H9 (cell line): Measurements from ENCODE around the gene FCAMR. TPM values are rescaled to one million over a fixed set of nuclear protein-coding genes. Genes with fewer than 3 reads are reported as not detected.

Experiments
- DNase-seq: peaks from one replicate; pipeline ENCODE4 v3.0.0-alpha.2; 2017
- H2AFZ ChIP-seq: one replicate; pipeline ENCODE4 v1.6.1; 2013; ENCODE audit warnings: mild to moderate bottlenecking, low read length, control low read depth, moderate library complexity
- H2AK5ac ChIP-seq: 2 replicates; pipeline ENCODE4 v1.6.1; 2013; ENCODE audit warnings: low read length, control low read depth, mixed read lengths; ENCODE audit not compliant: insufficient read length
- H2BK120ac ChIP-seq: one replicate; pipeline ENCODE4 v1.6.1; 2013; ENCODE audit warnings: low read depth, mild to moderate bottlenecking, low read length, control low read depth, inconsistent platforms; ENCODE audit not compliant: poor library complexity, severe bottlenecking
- H2BK12ac ChIP-seq: 2 replicates; pipeline ENCODE4 v1.6.1; 2013; ENCODE audit warnings: low read length, control low read depth, mixed read lengths, low read depth; ENCODE audit not compliant: insufficient read length
- H2BK15ac ChIP-seq: 2 replicates; pipeline ENCODE4 v1.6.1; 2013; ENCODE audit warnings: low read depth, low read length, control low read depth
- H2BK20ac ChIP-seq: one replicate; pipeline ENCODE4 v1.6.1; 2013; ENCODE audit warnings: low read depth, mild to moderate bottlenecking, low read length, control low read depth, inconsistent platforms; ENCODE audit not compliant: poor library complexity, severe bottlenecking
- H2BK5ac ChIP-seq: 2 replicates; pipeline ENCODE4 v1.6.1; 2013; ENCODE audit warnings: low read length, control low read depth, mixed read lengths; ENCODE audit not compliant: insufficient read length
- H3K14ac ChIP-seq: 2 replicates; pipeline ENCODE4 v1.6.1; 2013; ENCODE audit warnings: low read length, control low read depth; ENCODE audit not compliant: insufficient read depth
- H3K18ac ChIP-seq: 2 replicates; pipeline ENCODE4 v1.6.1; 2013; ENCODE audit warnings: low read depth, mild to moderate bottlenecking, mixed read lengths, low read length, control low read depth; ENCODE audit not compliant: insufficient read length
- H3K23ac ChIP-seq: 2 replicates; pipeline ENCODE4 v1.6.1; 2013; ENCODE audit warnings: low read length, control low read depth, mixed read lengths, low read depth; ENCODE audit not compliant: insufficient read length
- H3K23me2 ChIP-seq: 2 replicates; pipeline ENCODE4 v1.6.1; 2013; ENCODE audit warnings: low read depth, mild to moderate bottlenecking, mixed read lengths, low read length, control low read depth; ENCODE audit not compliant: insufficient read length, poor library complexity, severe bottlenecking
- H3K27ac ChIP-seq: 2 replicates; pipeline ENCODE4 v1.5.1; 2013; ENCODE audit warnings: low read length, control low read depth, mixed read lengths, low read depth; ENCODE audit not compliant: insufficient read length
- H3K27me3 ChIP-seq: 2 replicates; pipeline ENCODE4 v1.6.1; 2013; ENCODE audit warnings: low read length, control low read depth, inconsistent platforms; ENCODE audit not compliant: insufficient read depth
- H3K4ac ChIP-seq: 2 replicates; pipeline ENCODE4 v1.6.1; 2013; ENCODE audit warnings: low read depth, mild to moderate bottlenecking, control low read depth, inconsistent platforms, low read length, moderate library complexity
- H3K4me1 ChIP-seq: 2 replicates; pipeline ENCODE4 v1.6.1; 2013; ENCODE audit warnings: low read length, control low read depth, inconsistent platforms; ENCODE audit not compliant: insufficient read depth
- H3K4me2 ChIP-seq: 2 replicates; pipeline ENCODE4 v1.6.1; 2013; ENCODE audit warnings: low read length, control low read depth, mixed read lengths; ENCODE audit not compliant: insufficient read length, insufficient read depth
- H3K56ac ChIP-seq: 2 replicates; pipeline ENCODE4 v1.6.1; 2013; ENCODE audit warnings: low read depth, mild to moderate bottlenecking, mixed read lengths, low read length, control low read depth; ENCODE audit not compliant: insufficient read length
- H3K79me1 ChIP-seq: 2 replicates; pipeline ENCODE4 v1.6.1; 2013; ENCODE audit warnings: low read depth, mild to moderate bottlenecking, moderate library complexity, low read length, control low read depth, inconsistent platforms; ENCODE audit not compliant: insufficient read depth, poor library complexity, severe bottlenecking
- H3K79me2 ChIP-seq: 2 replicates; pipeline ENCODE4 v1.6.1; 2013; ENCODE audit warnings: low read length, control low read depth, inconsistent platforms; ENCODE audit not compliant: insufficient read depth
- H3K9ac ChIP-seq: 2 replicates; pipeline ENCODE4 v1.6.1; 2013; ENCODE audit warnings: low read length, control low read depth, mixed read lengths; ENCODE audit not compliant: insufficient read length; ENCODE audit errors: extremely low read depth
- H3K9me3 ChIP-seq: one replicate; pipeline ENCODE4 v1.6.1; 2013; ENCODE audit warnings: low read depth, low read length, inconsistent platforms; ENCODE audit not compliant: control insufficient read depth
- H3T11ph ChIP-seq: one replicate; pipeline ENCODE4 v1.6.1; 2013; ENCODE audit warnings: mild to moderate bottlenecking, low read length, control low read depth, inconsistent platforms
- H4K20me1 ChIP-seq: one replicate; pipeline ENCODE4 v1.6.1; 2013; ENCODE audit not compliant: control insufficient read depth, insufficient read length, insufficient read depth
- H4K5ac ChIP-seq: 2 replicates; pipeline ENCODE4 v1.6.1; 2013; ENCODE audit warnings: low read depth, mild to moderate bottlenecking, mixed read lengths, low read length, control low read depth; ENCODE audit not compliant: insufficient read length
- H4K8ac ChIP-seq: replicated peaks from 2 replicates; pipeline ENCODE4 v1.6.1; 2013; ENCODE audit warnings: low read length, control low read depth, mixed read lengths, low read depth; ENCODE audit not compliant: insufficient read length
- H4K91ac ChIP-seq: 2 replicates; pipeline ENCODE4 v1.6.1; 2013; ENCODE audit warnings: low read depth, mild to moderate bottlenecking, moderate library complexity, mixed read lengths, low read length, control low read depth; ENCODE audit not compliant: insufficient read length
- H3K27ac Mint-ChIP-seq, 3 experiments: 2 replicates in 2 of 3; 3 replicates in 1 of 3; pipeline ENCODE4 v1.8.0; 2020 to 2021; ENCODE audit warnings: mixed read lengths in 3 of 3, mild to moderate bottlenecking in 1 of 3, moderate library complexity in 1 of 3
- H3K27me3 Mint-ChIP-seq: 2 replicates; pipeline ENCODE4 v1.8.0; 2021; ENCODE audit warnings: low read depth, mild to moderate bottlenecking, moderate library complexity, mixed read lengths
- H3K36me3 Mint-ChIP-seq, 3 experiments: 2 replicates in 2 of 3; 3 replicates in 1 of 3; pipeline ENCODE4 v1.8.0; 2020 to 2021; ENCODE audit warnings: low read depth in 3 of 3, mixed read lengths in 3 of 3; ENCODE audit not compliant: insufficient read depth in 1 of 3
- H3K4me1 Mint-ChIP-seq, 2 experiments: 2 replicates each; pipeline ENCODE4 v1.8.0; 2020; ENCODE audit warnings: mixed read lengths in 2 of 2
- H3K4me3 Mint-ChIP-seq, 2 experiments: 2 replicates in 1 of 2; 3 replicates in 1 of 2; pipeline ENCODE4 v1.8.0; 2020 to 2021; ENCODE audit warnings: mild to moderate bottlenecking in 2 of 2, mixed read lengths in 2 of 2, moderate library complexity in 1 of 2
- H3K9me3 Mint-ChIP-seq, 2 experiments: 2 replicates in 1 of 2; 3 replicates in 1 of 2; pipeline ENCODE4 v1.8.0; 2020; ENCODE audit warnings: mild to moderate bottlenecking in 2 of 2, mixed read lengths in 2 of 2, moderate library complexity in 1 of 2
- WGBS: extraction: QIAGEN DNeasy Blood & Tissue Kit; methylation state at CpG from one replicate; pipeline ENCODE4 v1.1.7; 2013; ENCODE audit warnings: missing lambda C conversion rate, low lambda C conversion rate, mixed read lengths; ENCODE audit not compliant: insufficient read length; ENCODE audit errors: extremely low coverage; 5-methylcytosine and 5-hydroxymethylcytosine counted together
- total RNA-seq: library from RNA; stranded (reverse); gene quantifications from 2 replicates; pipeline ENCODE4 v1.2.1, GENCODE V29; 2021
- TF ChIP-seq, protein P1 (sequence below): fragments of 200-600 bp; sonication (generic); conservative IDR thresholded peaks from 3 replicates; pipeline ENCODE4 v1.8.0; 2021; ENCODE audit warnings: antibody characterized with exemption, mild to moderate bottlenecking

The FCAMR gene
- total RNA-seq, 1 experiment from 2014 or later = not detected

DNA sequence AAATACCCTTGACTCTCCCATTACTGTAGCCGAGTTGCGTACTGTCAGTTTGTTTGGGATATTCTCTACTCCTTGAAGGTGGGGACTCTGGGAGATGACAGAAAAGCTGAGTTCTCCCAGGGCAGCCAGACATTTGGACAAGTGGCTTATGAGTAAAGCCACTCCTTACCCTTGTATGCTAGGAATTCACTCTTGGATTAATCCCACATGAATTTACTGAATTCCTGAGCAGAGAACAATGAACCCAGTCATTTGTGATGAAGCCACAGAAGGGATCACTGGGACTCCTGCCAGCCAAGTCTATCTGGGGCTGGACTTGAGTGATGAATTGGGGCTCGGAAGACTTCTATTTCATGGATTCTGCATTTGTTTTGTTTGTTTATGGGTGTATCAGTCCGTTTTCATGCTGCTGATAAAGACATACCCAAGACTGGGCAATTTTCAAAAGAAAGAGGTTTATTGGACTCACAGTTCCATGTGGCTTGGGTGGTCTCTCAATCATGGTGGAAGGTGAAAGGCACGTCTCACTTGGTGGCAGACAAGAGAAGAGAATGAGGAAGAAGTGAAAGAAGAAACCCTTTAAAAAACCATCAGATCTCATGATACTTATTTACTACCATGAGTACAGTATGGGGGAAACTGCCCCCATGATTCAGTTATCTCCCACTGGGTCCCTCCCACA, 37.2 kb upstream of the FCAMR start:
- Histone ChIP-seq H2BK12ac (no peak overlapping the region), H3K4ac (no peak overlapping the region), H2BK20ac (no peak overlapping the region), H3K79me2 (no peaks in the 10 kb centered on the region), H3K18ac (no peak overlapping the region), H3K23me2 (no peaks in the 10 kb centered on the region), H3K23ac (no peak overlapping the region), H4K91ac (no peak overlapping the region), H2BK120ac (no peak overlapping the region), H3K14ac (no peak overlapping the region), H3K79me1 (no peaks in the 10 kb centered on the region), H3K4me2 (no peak overlapping the region), H3T11ph (no peak overlapping the region), H2AK5ac (no peak overlapping the region), H3K4me1 (no peaks in the 10 kb centered on the region), H2BK15ac (no peak overlapping the region), H4K20me1 (no peaks in the 10 kb centered on the region), H3K56ac (no peak overlapping the region), H4K5ac (no peak overlapping the region), H2BK5ac (no peak overlapping the region), H3K27me3 (no peaks in the 10 kb centered on the region), H2AFZ (no peak overlapping the region), H4K8ac (no peak overlapping the region), H3K9ac (no peak overlapping the region), H3K9me3 (no peaks in the 10 kb centered on the region), H3K27ac (no peak overlapping the region)
- Mint-ChIP-seq H3K36me3 (no peaks in the 10 kb centered on the region), H3K27me3 (peaks cover 10% of the 10 kb centered on the region), H3K4me1 (peaks cover 19 to 20% of the 10 kb centered on the region in 2 experiments), H3K4me3 (no peak overlapping the region), H3K27ac (no peak overlapping the region), H3K9me3 (no peaks in the 10 kb centered on the region)
- no peak for DNase-seq
- TF ChIP-seq, protein P1, sequence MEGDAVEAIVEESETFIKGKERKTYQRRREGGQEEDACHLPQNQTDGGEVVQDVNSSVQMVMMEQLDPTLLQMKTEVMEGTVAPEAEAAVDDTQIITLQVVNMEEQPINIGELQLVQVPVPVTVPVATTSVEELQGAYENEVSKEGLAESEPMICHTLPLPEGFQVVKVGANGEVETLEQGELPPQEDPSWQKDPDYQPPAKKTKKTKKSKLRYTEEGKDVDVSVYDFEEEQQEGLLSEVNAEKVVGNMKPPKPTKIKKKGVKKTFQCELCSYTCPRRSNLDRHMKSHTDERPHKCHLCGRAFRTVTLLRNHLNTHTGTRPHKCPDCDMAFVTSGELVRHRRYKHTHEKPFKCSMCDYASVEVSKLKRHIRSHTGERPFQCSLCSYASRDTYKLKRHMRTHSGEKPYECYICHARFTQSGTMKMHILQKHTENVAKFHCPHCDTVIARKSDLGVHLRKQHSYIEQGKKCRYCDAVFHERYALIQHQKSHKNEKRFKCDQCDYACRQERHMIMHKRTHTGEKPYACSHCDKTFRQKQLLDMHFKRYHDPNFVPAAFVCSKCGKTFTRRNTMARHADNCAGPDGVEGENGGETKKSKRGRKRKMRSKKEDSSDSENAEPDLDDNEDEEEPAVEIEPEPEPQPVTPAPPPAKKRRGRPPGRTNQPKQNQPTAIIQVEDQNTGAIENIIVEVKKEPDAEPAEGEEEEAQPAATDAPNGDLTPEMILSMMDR = no peak
- WGBS = no CpG with 5 or more reads among the region's 5 CpGs
